Measurements from ENCODE around the gene PTMS. TPM values are rescaled to one million over a fixed set of nuclear protein-coding genes. Genes with fewer than 3 reads are reported as not detected.

The PTMS gene
- total and polyA plus RNA-seq, 10 of the 15 experiments (the other 5 are each of a cell fraction or from before 2014, with no cell fraction given) = 2.1 to 127 (median 29.8) TPM

DNA sequence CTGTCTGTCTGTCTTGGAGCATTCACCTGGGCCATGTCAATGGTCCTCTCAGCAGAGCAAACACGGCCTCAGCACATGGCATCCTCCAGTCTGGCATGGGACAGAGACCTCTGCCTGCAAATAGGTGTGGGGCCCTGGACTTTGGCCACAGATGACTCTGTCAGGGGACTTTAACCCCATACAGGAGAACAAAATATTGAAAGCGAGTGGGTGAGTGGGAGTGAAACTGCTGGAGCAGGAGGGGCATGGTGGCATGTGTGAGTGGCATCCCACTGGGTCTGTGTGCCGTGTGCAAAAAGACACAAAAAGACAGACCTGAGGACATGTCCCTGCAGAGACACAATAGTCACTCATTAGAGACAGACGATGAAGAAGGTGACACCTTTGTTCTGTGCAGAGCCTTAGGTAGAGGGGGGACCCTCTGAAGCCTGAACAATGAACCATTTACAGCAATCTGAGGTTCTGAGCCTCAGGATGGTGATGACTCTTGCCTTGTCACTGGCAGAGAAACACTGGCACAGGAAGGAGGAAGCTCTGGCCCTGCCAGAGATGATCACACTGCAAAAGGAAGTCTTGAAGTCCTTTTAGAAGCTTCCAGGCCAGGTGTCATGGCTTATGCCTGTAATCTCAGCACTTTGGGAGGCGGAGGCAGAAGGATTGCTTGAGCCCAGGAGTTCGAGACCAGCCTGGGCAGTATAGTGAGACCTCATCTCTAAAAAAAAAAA lies 13.7 kb downstream of the PTMS start:
- Histone ChIP-seq H3K9me3 (replicated peaks; ENCODE audit: control insufficient read depth, insufficient read depth, low read length) (no peaks in the 10 kb centered on the region), H4K20me1 (ENCODE audit: control insufficient read depth, insufficient read depth) (no peaks in the 10 kb centered on the region), H3K79me2 (ENCODE audit: control insufficient read depth, insufficient read depth, low read length) (no peaks in the 10 kb centered on the region), H3K4me1 (ENCODE audit: control insufficient read depth, insufficient read depth, low read length) (peaks cover 24% of the 10 kb centered on the region), H3K9ac (ENCODE audit: control insufficient read depth, insufficient read depth, low read length) (no peak overlapping the region), H3K27me3 (replicated peaks in 1 of 2; ENCODE audit: control insufficient read depth in 2 of 2, insufficient read depth in 2 of 2, low read length in 1 of 2) (no peaks in the 10 kb centered on the region), H2AFZ (ENCODE audit: control insufficient read depth, low read depth, low read length) (no peak overlapping the region), H3K4me2 (ENCODE audit: control insufficient read depth, insufficient read depth) (no peak overlapping the region), H3K27ac (ENCODE audit: control insufficient read depth, insufficient read depth) (no peak overlapping the region), H3K36me3 (ENCODE audit: control insufficient read depth in 2 of 2, insufficient read depth in 2 of 2, low read length in 1 of 2) (no peaks in the 10 kb centered on the region), H3K4me3 (no peak overlapping the region)
- BruUV-seq (replicated peaks) = no TSS peak
- in situ Hi-C loops (cut with MboI) (no loop called here), intact Hi-C loops (cut with micrococcal nuclease; ENCODE audit: unreplicated experiment) (loop anchor here (1.0 to 5.0 kb wide), 5 partner anchors 27 to 228 kb away; partner anchors contain the start of genes MLF2 and ZNF384)
- DNase-seq (ENCODE audit: low read depth, low spot score) = no peak
- FAIRE-seq = no peak
- ChIA-PET CTCF (interaction anchor here (0.7 to 12.7 kb wide), 12 partner anchors 8 to 217 kb away, joined by 3 to 221 read pairs (median 4); partner anchors contain the start of genes LAG3 and MLF2), POLR2A (interaction anchor here (0.5 to 1.8 kb wide), 14 partner anchors 12 to 277 kb away, joined by 3 to 11 read pairs (median 3); partner anchors contain the start of genes CDCA3, MLF2 and PTMS), SMC1A (ENCODE audit: uncharacterized antibody, unreplicated experiment) (interaction anchor here (0.7 to 6.6 kb wide), 13 partner anchors 9 to 216 kb away, joined by 3 to 84 read pairs (median 6); partner anchors contain the start of genes CD4 and MLF2), RAD21 (ENCODE audit: unreplicated experiment) (interaction anchor here (0.7 to 5.4 kb wide), 6 partner anchors 16 to 90 kb away, joined by 3 to 42 read pairs (median 3); partner anchors contain the start of genes CDCA3 and MLF2)
- WGBS (ENCODE audit: insufficient coverage, insufficient replicate concordance, low lambda C conversion rate, missing lambda C conversion rate) = 36% methylated on average over 6 of the region's 6 CpGs
- TF ChIP-seq, protein P1, sequence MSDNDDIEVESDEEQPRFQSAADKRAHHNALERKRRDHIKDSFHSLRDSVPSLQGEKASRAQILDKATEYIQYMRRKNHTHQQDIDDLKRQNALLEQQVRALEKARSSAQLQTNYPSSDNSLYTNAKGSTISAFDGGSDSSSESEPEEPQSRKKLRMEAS (IDR thresholded peaks at IDR 0.05; ENCODE audit: low read depth, low read length) = no peak
- TF ChIP-seq, protein P2, sequence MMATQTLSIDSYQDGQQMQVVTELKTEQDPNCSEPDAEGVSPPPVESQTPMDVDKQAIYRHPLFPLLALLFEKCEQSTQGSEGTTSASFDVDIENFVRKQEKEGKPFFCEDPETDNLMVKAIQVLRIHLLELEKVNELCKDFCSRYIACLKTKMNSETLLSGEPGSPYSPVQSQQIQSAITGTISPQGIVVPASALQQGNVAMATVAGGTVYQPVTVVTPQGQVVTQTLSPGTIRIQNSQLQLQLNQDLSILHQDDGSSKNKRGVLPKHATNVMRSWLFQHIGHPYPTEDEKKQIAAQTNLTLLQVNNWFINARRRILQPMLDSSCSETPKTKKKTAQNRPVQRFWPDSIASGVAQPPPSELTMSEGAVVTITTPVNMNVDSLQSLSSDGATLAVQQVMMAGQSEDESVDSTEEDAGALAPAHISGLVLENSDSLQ (IDR thresholded peaks at IDR 0.05) = no peak
- TF ChIP-seq HDGF (IDR thresholded peaks at IDR 0.05) (no peak), ZBED1 (IDR thresholded peaks at IDR 0.05; ENCODE audit: borderline replicate concordance) (no peak), CBX5 (IDR thresholded peaks at IDR 0.05; ENCODE audit: low read depth) (no peak), JUND (IDR thresholded peaks at IDR 0.05; ENCODE audit: low read depth, low read length) (no peak), MLLT1 (IDR thresholded peaks at IDR 0.05) (no peak), E2F4 (IDR thresholded peaks at IDR 0.05; ENCODE audit: low read depth, low read length) (no peak), BACH1 (IDR thresholded peaks at IDR 0.05; ENCODE audit: borderline replicate concordance) (no peak), SUZ12 (IDR thresholded peaks at IDR 0.05; ENCODE audit: unreplicated experiment) (no peak), YY1 (IDR thresholded peaks at IDR 0.05; ENCODE audit: low read depth, low read length) (no peak), SIN3A (IDR thresholded peaks at IDR 0.05; ENCODE audit: low read depth, low read length) (no peak), EED (IDR thresholded peaks at IDR 0.05; ENCODE audit: low read depth) (no peak), CREB1 (IDR thresholded peaks at IDR 0.05; ENCODE audit: low read depth) (no peak)
- ATAC-seq = no peak
